Endothelial cell of umbilical vein (primary cell): ENCODE results near the gene RBBP4. TPM values are rescaled to one million over a fixed set of nuclear protein-coding genes. Genes with fewer than 3 reads are reported as not detected.

ENCODE experiments used
- BruUV-seq: library from RNA; stranded (reverse); fragments of 400-500 nt; replicated peaks from 2 replicates; lab custom pipeline; 2021; lab: Mats Ljungman, UMichigan
- CTCF ChIA-PET: fragments of 300-600, 350-600 bp; sonication (Branson Sonifier 250); formaldehyde crosslinking; loops from one replicate; lab custom pipeline; 2021; ENCODE audit warnings: antibody characterized with exemption, inconsistent platforms; lab: Charles Lee
- POLR2A ChIA-PET: fragments of 300-600, 350-600 bp; sonication (Branson Sonifier 250); formaldehyde crosslinking; loops from one replicate; lab custom pipeline; 2021; ENCODE audit warnings: antibody characterized with exemption, inconsistent platforms; lab: Charles Lee
- DNase-seq: peaks from one replicate; pipeline ENCODE4 v3.0.0-alpha.2; 2011; ENCODE audit warnings: low read depth, low spot score
- FAIRE-seq: peaks from 2 replicates; lab custom pipeline; 2011; peaks lifted over from hg19 to GRCh38; lab: Jason Lieb, UNC
- H2AFZ ChIP-seq: 2 replicates; pipeline ENCODE4 v1.6.0; 2012; ENCODE audit warnings: low read depth, low read length, control low read depth, inconsistent platforms
- H3K27ac ChIP-seq: 2 replicates; pipeline ENCODE4 v1.5.1; 2011; ENCODE audit warnings: low read depth, mild to moderate bottlenecking, control low read depth, low read length, moderate library complexity; ENCODE audit not compliant: insufficient read depth
- H3K27me3 ChIP-seq, 2 experiments: 2 replicates each; pipeline versions ENCODE4 v1.6.0 to v1.6.1; 2011; ENCODE audit warnings: low read length in 2 of 2, mixed read lengths in 1 of 2; ENCODE audit not compliant: control insufficient read depth in 2 of 2, insufficient read depth in 2 of 2
- H3K36me3 ChIP-seq, 2 experiments: 2 replicates in 1 of 2; 3 replicates in 1 of 2; pipeline ENCODE4 v1.5.1; 2011; ENCODE audit warnings: low read length in 2 of 2, mild to moderate bottlenecking in 1 of 2, moderate library complexity in 1 of 2; ENCODE audit not compliant: control insufficient read depth in 2 of 2, insufficient read depth in 2 of 2; ENCODE audit errors: extremely low read depth in 1 of 2
- H3K4me1 ChIP-seq: 3 replicates; pipeline ENCODE4 v1.5.1; 2011; ENCODE audit warnings: mild to moderate bottlenecking, low read length; ENCODE audit not compliant: control insufficient read depth, insufficient read depth; ENCODE audit errors: extremely low read depth
- H3K4me2 ChIP-seq: 2 replicates; pipeline ENCODE4 v1.6.1; 2011; ENCODE audit warnings: low read length, control low read depth, mixed read lengths; ENCODE audit not compliant: insufficient read depth
- H3K4me3 ChIP-seq, 3 experiments: fragments of 200-600 bp in 1 of 3; sonication (generic), shearing (Covaris generic) in 1 of 3; replicated peaks in 1 of 3; 2 replicates each; pipeline ENCODE4 v1.5.1; 2011 to 2016; ENCODE audit warnings: control low read depth in 3 of 3, low read length in 3 of 3, mild to moderate bottlenecking in 2 of 3, inconsistent platforms in 1 of 3, low read depth in 1 of 3, moderate library complexity in 1 of 3; ENCODE audit not compliant: insufficient read depth in 1 of 3
- H3K79me2 ChIP-seq: 2 replicates; pipeline ENCODE4 v1.6.0; 2012; ENCODE audit warnings: low read length, inconsistent platforms; ENCODE audit not compliant: control insufficient read depth, insufficient read depth
- H3K9ac ChIP-seq: replicated peaks from 2 replicates; pipeline ENCODE3; 2011; ENCODE audit warnings: low read length, control low read depth; ENCODE audit not compliant: insufficient read depth; ENCODE audit errors: extremely low read depth
- H3K9me1 ChIP-seq: replicated peaks from 3 replicates; pipeline ENCODE4 v1.6.0; 2011; ENCODE audit warnings: mild to moderate bottlenecking, low read length; ENCODE audit not compliant: control insufficient read depth, insufficient read depth; ENCODE audit errors: extremely low read depth
- H3K9me3 ChIP-seq: replicated peaks from 2 replicates; pipeline ENCODE4 v1.5.1; 2012; ENCODE audit warnings: low read length, inconsistent platforms; ENCODE audit not compliant: control insufficient read depth, insufficient read depth
- H4K20me1 ChIP-seq: replicated peaks from 2 replicates; pipeline ENCODE3; 2011; ENCODE audit warnings: mild to moderate bottlenecking, low read length; ENCODE audit not compliant: control insufficient read depth, insufficient read depth; ENCODE audit errors: extremely low read depth
- EZH2 ChIP-seq: IDR thresholded peaks from 2 replicates; pipeline ENCODE4 v1.6.1; 2012; ENCODE audit warnings: borderline replicate concordance, low read depth, mild to moderate bottlenecking, moderate library complexity, low read length, inconsistent platforms; ENCODE audit not compliant: severe bottlenecking
- FOS ChIP-seq: IDR thresholded peaks from 2 replicates; pipeline ENCODE4 v1.6.1; 2011; ENCODE audit warnings: mild to moderate bottlenecking, low read length, moderate library complexity, borderline replicate concordance; ENCODE audit not compliant: insufficient read depth
- GATA2 ChIP-seq: IDR thresholded peaks from 2 replicates; pipeline ENCODE4 v1.7.0; 2011; ENCODE audit warnings: low read depth, mild to moderate bottlenecking, moderate library complexity, mixed read lengths, low read length; ENCODE audit not compliant: insufficient read length, insufficient read depth
- JUN ChIP-seq: IDR thresholded peaks from 2 replicates; pipeline ENCODE4 v1.6.1; 2011; ENCODE audit warnings: borderline replicate concordance, low read depth; ENCODE audit not compliant: insufficient read length, insufficient read depth
- MYC ChIP-seq: IDR thresholded peaks from one replicate; pipeline ENCODE4 v1.6.1; 2011; ENCODE audit warnings: mild to moderate bottlenecking, low read depth, low read length
- POLR2A ChIP-seq: IDR thresholded peaks from 2 replicates; pipeline ENCODE4 v1.6.1; 2012; ENCODE audit warnings: low read depth, mild to moderate bottlenecking, control low read depth, low read length
- POLR2AphosphoS5 ChIP-seq: IDR thresholded peaks from 2 replicates; pipeline ENCODE4 v1.6.1; 2012; ENCODE audit warnings: low read depth, mild to moderate bottlenecking, control low read depth, low read length, moderate library complexity; ENCODE audit not compliant: insufficient read depth
- dilution Hi-C: fragments of 300-500 bp; cut with MboI; formaldehyde crosslinking; loops from one replicate; pipeline ENCODE4 v1.15.0; 2019; ENCODE audit warnings: low sequenced_read_pairs; ENCODE audit not compliant: extremely low pct_ligation_motif_present
- intact Hi-C: fragments of 100-400 bp; cut with micrococcal nuclease; formaldehyde crosslinking; loops from one replicate; pipeline ENCODE4 v1.10.0; 2022
- polyA plus RNA-seq, 4 experiments: library from polyadenylated mRNA; depleted of rRNA in 3 of 4; stranded (reverse) in 3 of 4; unstranded in 1 of 4; fragments of >200 nt; gene quantifications; 2 replicates each; pipeline versions ENCODE4 v1.2.1 to v1.2.3, GENCODE V29; 2011 to 2012; ENCODE audit warnings: missing spikeins in 1 of 4
- total RNA-seq: library from RNA; stranded (reverse); gene quantifications from 2 replicates; pipeline ENCODE4 v1.2.3, GENCODE V29; 2021
- TF ChIP-seq, protein P1 (sequence below): IDR thresholded peaks from 2 replicates; pipeline ENCODE4 v1.6.1; 2011; ENCODE audit not compliant: insufficient read depth, insufficient read length
- TF ChIP-seq, protein P2 (sequence below), 2 donors: IDR thresholded peaks; 1 replicate in 1 of 2; 2 replicates in 1 of 2; pipeline ENCODE4 v1.5.1; 2011; ENCODE audit warnings: low read length in 2 of 2, mild to moderate bottlenecking in 2 of 2, moderate library complexity in 2 of 2, control low read depth in 1 of 2, inconsistent platforms in 1 of 2, low read depth in 1 of 2; ENCODE audit not compliant: insufficient read depth in 1 of 2; ENCODE audit errors: extremely low read depth in 1 of 2

RBBP4 gene
- total and polyA plus RNA-seq, 2 donors (not counting 3 experiments of a cell fraction or from before 2014, with no cell fraction given) = 84.9 to 241 TPM

GRCh38 chr1:32611859-32612188, 39.2 kb upstream of the RBBP4 start:
- TF ChIP-seq POLR2A = no peak
- TF ChIP-seq EZH2 = no peak
- TF ChIP-seq POLR2AphosphoS5 = no peak
- no peak for TF ChIP-seq MYC
- TF ChIP-seq, protein P1, sequence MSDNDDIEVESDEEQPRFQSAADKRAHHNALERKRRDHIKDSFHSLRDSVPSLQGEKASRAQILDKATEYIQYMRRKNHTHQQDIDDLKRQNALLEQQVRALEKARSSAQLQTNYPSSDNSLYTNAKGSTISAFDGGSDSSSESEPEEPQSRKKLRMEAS = no peak
- no peak for TF ChIP-seq GATA2
- TF ChIP-seq, protein P2, sequence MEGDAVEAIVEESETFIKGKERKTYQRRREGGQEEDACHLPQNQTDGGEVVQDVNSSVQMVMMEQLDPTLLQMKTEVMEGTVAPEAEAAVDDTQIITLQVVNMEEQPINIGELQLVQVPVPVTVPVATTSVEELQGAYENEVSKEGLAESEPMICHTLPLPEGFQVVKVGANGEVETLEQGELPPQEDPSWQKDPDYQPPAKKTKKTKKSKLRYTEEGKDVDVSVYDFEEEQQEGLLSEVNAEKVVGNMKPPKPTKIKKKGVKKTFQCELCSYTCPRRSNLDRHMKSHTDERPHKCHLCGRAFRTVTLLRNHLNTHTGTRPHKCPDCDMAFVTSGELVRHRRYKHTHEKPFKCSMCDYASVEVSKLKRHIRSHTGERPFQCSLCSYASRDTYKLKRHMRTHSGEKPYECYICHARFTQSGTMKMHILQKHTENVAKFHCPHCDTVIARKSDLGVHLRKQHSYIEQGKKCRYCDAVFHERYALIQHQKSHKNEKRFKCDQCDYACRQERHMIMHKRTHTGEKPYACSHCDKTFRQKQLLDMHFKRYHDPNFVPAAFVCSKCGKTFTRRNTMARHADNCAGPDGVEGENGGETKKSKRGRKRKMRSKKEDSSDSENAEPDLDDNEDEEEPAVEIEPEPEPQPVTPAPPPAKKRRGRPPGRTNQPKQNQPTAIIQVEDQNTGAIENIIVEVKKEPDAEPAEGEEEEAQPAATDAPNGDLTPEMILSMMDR (IDR thresholded peaks at IDR 0.05; ENCODE audit: extremely low read depth in 1 of 2, insufficient read depth in 1 of 2, low read depth in 1 of 2, low read length in 2 of 2) = no peak
- no peak for TF ChIP-seq FOS
- no peak for TF ChIP-seq JUN
- FAIRE-seq (no peak), DNase-seq (no peak)
- Histone ChIP-seq H3K4me2 (peak overlapping the region; percentile 56), H3K27me3 (no peaks in the 10 kb centered on the region), H3K4me1 (no peaks in the 10 kb centered on the region), H2AFZ (peak overlapping the region; percentile 73), H3K36me3 (peaks cover 0 to under 1% of the 10 kb centered on the region in 2 experiments), H3K9me3 (no peaks in the 10 kb centered on the region), H4K20me1 (no peaks in the 10 kb centered on the region), H3K9me1 (no peaks in the 10 kb centered on the region), H3K79me2 (no peaks in the 10 kb centered on the region), H3K27ac (peak overlapping the region; percentile 29), H3K4me3 (peak overlapping the region; percentile 9 to 48 (median 44)), H3K9ac (peak overlapping the region; percentile 50)
- CTCF ChIA-PET = interaction anchor here (0.6 to 2.6 kb wide), 2 partner anchors 76 to 91 kb away, joined by 5 to 8 read pairs; no protein-coding TSS in a partner anchor
- intact Hi-C loops (loop anchor here (2.0 kb wide), 2 partner anchors 39 to 163 kb away; partner anchors contain the start of genes RBBP4 and ZBTB8OS), dilution Hi-C loops (no loop called here)
- no TSS peak for BruUV-seq
- POLR2A ChIA-PET = no interaction called here
